HEK293T (cell line): ENCODE data around the gene KYAT1.

Source experiments
- FOXM1 ChIP-seq: fragments of 450-650 bp; IDR thresholded peaks from 2 replicates; pipeline ENCODE4 v1.6.1; 2017; ENCODE audit warnings: mild to moderate bottlenecking, borderline replicate concordance
- SP1 ChIP-seq: fragments of 450-650 bp; IDR thresholded peaks from 2 replicates; pipeline ENCODE4 v1.6.1; 2017
- TARDBP ChIP-seq: fragments of 450-650 bp; IDR thresholded peaks from 2 replicates; pipeline ENCODE4 v1.6.1; 2016

DNA sequence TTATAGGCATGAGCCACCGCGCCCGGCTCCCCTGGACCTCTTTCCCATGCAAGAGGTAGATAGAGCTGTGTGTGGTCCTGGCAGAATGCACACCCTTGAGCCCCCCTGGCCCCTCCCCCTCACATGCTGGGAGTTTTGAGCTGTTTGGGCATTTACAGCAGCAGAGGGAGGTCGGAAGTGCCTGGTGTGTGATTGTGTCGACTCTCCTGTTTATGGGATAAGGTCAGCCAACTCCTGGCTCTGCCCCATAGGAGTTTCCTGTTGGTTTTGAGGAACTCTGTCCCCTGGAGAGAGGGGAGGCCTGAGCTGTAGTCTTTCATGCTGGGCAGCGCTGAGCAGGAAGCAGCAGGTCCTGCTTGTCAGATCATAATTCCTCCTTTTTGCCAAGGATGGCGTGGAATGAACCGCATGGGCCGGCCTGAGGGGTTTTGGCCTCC is 6.2 kb upstream of the KYAT1 start:
- no peak for TF ChIP-seq FOXM1
- no peak for TF ChIP-seq SP1
- TF ChIP-seq TARDBP: no peak
